SH-SY5Y (cell line): ENCODE measurements around the gene HOXA1.

Experiments
- GATA2 ChIP-seq: IDR thresholded peaks from 2 replicates; pipeline ENCODE4 v1.6.1; 2011; ENCODE audit warnings: mild to moderate bottlenecking, low read depth, low read length
- GATA3 ChIP-seq: IDR thresholded peaks from 2 replicates; pipeline ENCODE4 v1.6.1; 2011; ENCODE audit warnings: low read depth, mild to moderate bottlenecking, low read length, moderate library complexity

HOXA1 gene

GRCh38 chr7:27106181-27106900, 10.5 kb upstream of the HOXA1 start:
- TF ChIP-seq GATA2 = no peak
- no peak for TF ChIP-seq GATA3

GRCh38 chr7:27105301-27106031, 9.7 kb upstream of the HOXA1 start:
- TF ChIP-seq GATA2 = no peak
- no peak for TF ChIP-seq GATA3

GRCh38 chr7:27104341-27105058, 8.7 kb upstream of the HOXA1 start:
- TF ChIP-seq GATA3 = no peak
- no peak for TF ChIP-seq GATA2

GRCh38 chr7:27103489-27104226, 7.9 kb upstream of the HOXA1 start:
- TF ChIP-seq GATA3 (no peak), GATA2 (no peak)

GRCh38 chr7:27102581-27103442, 7.0 kb upstream of the HOXA1 start, which contains the start of gene HOXA2:
TSS of gene HOXA2 (minus strand) at chr7:27102683. CDS start at chr7:27102500, 183 bp downstream.
- TF ChIP-seq GATA2 = no peak
- no peak for TF ChIP-seq GATA3

GRCh38 chr7:27101957-27102580, 6.3 kb upstream of the HOXA1 start:
- TF ChIP-seq GATA2 (no peak), GATA3 (no peak)

- TF ChIP-seq GATA3 (no peak), GATA2 (no peak)
Observed at GRCh38 chr7:27101171-27101956, 5.6 kb upstream of the HOXA1 start.

- TF ChIP-seq GATA2 (no peak), GATA3 (no peak)
Observed at GRCh38 chr7:27100694-27101170, 4.9 kb upstream of the HOXA1 start.

- TF ChIP-seq GATA3 = no peak
- no peak for TF ChIP-seq GATA2
Observed at GRCh38 chr7:27099453-27100370, 3.9 kb upstream of the HOXA1 start.

GRCh38 chr7:27098578-27099451, 3.0 kb upstream of the HOXA1 start:
- TF ChIP-seq GATA2 (no peak), GATA3 (no peak)
